ENCODE results near the gene ADAMTSL1.

Gene ADAMTSL1

DNA sequence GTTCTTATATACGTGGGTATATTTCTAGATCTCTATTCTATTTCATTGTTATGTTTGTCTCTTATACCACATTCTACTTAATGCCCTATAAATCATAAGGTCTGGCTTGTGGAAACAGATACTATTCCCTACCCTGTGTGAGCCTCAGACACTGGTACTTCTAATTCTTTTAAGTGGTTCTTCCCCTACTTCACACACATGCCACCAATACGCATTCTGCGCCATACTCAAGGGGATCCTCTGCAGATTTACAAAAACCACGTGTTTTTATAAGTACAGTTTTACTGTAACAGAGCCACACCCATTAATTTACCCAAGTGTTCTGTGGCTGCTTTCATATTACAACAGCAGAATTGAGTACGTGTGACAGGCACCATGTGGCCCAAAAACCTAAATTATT, 363.4 kb downstream of the ADAMTSL1 start:
- Histone ChIP-seq H3K4me1 (ENCODE audit: control insufficient read depth, insufficient read depth, low read length) (no peaks in the 10 kb centered on the region), H3K36me3 (ENCODE audit: control insufficient read depth in 2 of 2, insufficient read depth in 1 of 2, low read length in 2 of 2) (no peaks in the 10 kb centered on the region), H3K4me3 (ENCODE audit: low read depth, low read length) (no peak overlapping the region), H3K27ac (ENCODE audit: extremely low read depth, low read depth, low read length) (no peak overlapping the region), H3K9me3 (ENCODE audit: control insufficient read depth, insufficient read depth, low read depth, low read length) (no peaks in the 10 kb centered on the region)
- ChIA-PET CTCF (no interaction called here), POLR2A (no interaction called here)
- TF ChIP-seq, protein P1, sequence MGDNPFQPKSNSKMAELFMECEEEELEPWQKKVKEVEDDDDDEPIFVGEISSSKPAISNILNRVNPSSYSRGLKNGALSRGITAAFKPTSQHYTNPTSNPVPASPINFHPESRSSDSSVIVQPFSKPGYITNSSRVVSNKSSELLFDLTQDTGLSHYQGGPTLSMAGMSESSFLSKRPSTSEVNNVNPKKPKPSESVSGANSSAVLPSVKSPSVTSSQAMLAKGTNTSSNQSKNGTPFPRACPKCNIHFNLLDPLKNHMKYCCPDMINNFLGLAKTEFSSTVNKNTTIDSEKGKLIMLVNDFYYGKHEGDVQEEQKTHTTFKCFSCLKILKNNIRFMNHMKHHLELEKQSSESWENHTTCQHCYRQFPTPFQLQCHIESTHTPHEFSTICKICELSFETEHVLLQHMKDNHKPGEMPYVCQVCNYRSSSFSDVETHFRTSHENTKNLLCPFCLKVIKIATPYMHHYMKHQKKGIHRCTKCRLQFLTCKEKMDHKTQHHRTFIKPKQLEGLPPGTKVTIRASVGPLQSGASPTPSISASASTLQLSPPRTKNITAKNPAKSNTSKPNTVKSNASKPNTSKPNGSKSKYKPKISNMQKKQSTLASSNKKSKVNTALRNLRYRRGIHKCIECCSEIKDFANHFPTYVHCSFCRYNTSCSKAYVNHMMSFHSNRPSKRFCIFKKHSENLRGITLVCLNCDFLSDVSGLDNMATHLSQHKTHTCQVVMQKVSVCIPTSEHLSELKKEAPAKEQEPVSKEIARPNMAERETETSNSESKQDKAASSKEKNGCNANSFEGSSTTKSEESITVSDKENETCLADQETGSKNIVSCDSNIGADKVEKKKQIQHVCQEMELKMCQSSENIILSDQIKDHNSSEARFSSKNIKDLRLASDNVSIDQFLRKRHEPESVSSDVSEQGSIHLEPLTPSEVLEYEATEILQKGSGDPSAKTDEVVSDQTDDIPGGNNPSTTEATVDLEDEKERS (tag by site-specific recombination; IDR thresholded peaks at IDR 0.05) = no peak
- TF ChIP-seq ZBTB48 (tag by site-specific recombination; IDR thresholded peaks at IDR 0.05) = no peak
- TF ChIP-seq, protein P2, sequence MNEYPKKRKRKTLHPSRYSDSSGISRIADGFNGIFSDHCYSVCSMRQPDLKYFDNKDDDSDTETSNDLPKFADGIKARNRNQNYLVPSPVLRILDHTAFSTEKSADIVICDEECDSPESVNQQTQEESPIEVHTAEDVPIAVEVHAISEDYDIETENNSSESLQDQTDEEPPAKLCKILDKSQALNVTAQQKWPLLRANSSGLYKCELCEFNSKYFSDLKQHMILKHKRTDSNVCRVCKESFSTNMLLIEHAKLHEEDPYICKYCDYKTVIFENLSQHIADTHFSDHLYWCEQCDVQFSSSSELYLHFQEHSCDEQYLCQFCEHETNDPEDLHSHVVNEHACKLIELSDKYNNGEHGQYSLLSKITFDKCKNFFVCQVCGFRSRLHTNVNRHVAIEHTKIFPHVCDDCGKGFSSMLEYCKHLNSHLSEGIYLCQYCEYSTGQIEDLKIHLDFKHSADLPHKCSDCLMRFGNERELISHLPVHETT (tag by site-specific recombination; IDR thresholded peaks at IDR 0.05) = no peak

DNA sequence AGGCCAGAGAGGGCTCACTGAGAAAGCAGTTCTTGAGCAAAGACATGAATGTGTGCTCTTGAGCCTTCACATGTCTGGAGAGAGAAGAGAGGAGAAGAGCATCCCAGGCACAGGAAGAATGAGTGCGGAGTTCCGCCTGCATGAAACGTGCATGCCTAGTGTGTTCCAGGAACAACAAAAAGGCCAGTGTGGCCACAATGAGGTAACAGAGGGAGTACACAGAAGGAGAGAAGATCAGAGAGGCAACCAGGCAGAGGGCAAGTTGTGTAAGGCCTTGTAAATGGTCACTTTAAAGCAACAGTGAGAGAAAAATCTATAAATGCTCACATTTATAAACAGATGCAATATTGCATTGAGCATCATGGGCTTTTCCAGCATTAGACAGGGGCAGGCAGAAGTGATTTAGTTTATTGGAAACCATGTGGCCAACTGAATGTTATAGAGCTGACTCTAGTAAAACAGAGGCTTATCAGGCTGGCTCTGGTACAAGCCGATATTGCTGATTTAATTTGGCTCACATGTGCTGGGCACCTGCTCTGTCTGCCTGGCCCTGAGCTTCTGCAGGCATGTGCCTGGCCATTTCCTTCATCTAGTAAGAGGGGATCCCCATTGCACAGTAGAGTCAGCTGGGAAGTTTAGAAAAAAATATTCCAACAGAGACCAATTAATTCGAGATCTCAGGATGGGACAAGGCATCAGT, 373.8 kb downstream of the ADAMTSL1 start:
- Histone ChIP-seq H3K9me3 (ENCODE audit: control insufficient read depth, insufficient read depth, low read depth, low read length) (no peaks in the 10 kb centered on the region), H3K36me3 (ENCODE audit: control insufficient read depth in 2 of 2, insufficient read depth in 1 of 2, low read length in 2 of 2) (no peaks in the 10 kb centered on the region), H3K27ac (ENCODE audit: extremely low read depth, low read depth, low read length) (no peak overlapping the region), H3K4me3 (ENCODE audit: low read depth, low read length) (no peak overlapping the region), H3K4me1 (ENCODE audit: control insufficient read depth, insufficient read depth, low read length) (no peaks in the 10 kb centered on the region)
- POLR2A ChIA-PET = interaction anchor here (0.7 kb wide), 1 partner anchor 23 kb away, joined by 3 read pairs; no protein-coding TSS in a partner anchor
- CTCF ChIA-PET = no interaction called here
- TF ChIP-seq, protein P3, sequence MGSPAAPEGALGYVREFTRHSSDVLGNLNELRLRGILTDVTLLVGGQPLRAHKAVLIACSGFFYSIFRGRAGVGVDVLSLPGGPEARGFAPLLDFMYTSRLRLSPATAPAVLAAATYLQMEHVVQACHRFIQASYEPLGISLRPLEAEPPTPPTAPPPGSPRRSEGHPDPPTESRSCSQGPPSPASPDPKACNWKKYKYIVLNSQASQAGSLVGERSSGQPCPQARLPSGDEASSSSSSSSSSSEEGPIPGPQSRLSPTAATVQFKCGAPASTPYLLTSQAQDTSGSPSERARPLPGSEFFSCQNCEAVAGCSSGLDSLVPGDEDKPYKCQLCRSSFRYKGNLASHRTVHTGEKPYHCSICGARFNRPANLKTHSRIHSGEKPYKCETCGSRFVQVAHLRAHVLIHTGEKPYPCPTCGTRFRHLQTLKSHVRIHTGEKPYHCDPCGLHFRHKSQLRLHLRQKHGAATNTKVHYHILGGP (tag by site-specific recombination; IDR thresholded peaks at IDR 0.05) = no peak
- TF ChIP-seq ZNF366 (tag by site-specific recombination; conservative IDR thresholded peaks at IDR 0.05) = no peak
- TF ChIP-seq ZNF174 (tag by site-specific recombination; IDR thresholded peaks at IDR 0.05) = no peak
- TF ChIP-seq, protein P4, sequence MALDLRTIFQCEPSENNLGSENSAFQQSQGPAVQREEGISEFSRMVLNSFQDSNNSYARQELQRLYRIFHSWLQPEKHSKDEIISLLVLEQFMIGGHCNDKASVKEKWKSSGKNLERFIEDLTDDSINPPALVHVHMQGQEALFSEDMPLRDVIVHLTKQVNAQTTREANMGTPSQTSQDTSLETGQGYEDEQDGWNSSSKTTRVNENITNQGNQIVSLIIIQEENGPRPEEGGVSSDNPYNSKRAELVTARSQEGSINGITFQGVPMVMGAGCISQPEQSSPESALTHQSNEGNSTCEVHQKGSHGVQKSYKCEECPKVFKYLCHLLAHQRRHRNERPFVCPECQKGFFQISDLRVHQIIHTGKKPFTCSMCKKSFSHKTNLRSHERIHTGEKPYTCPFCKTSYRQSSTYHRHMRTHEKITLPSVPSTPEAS (tag by site-specific recombination; IDR thresholded peaks at IDR 0.05) = no peak
- TF ChIP-seq ZNF529 (tag by site-specific recombination; IDR thresholded peaks at IDR 0.05; ENCODE audit: insufficient replicate concordance) = no peak
- no peak for TF ChIP-seq ZSCAN16 (tag by site-specific recombination; IDR thresholded peaks at IDR 0.05)
- no peak for TF ChIP-seq KLF16 (tag by site-specific recombination; IDR thresholded peaks at IDR 0.05)
- TF ChIP-seq ZFHX2 (tag by site-specific recombination; conservative IDR thresholded peaks at IDR 0.05) = no peak
- no peak for TF ChIP-seq ZNF37A (tag by site-specific recombination; IDR thresholded peaks at IDR 0.05)
- TF ChIP-seq, protein P2 (tag by site-specific recombination; IDR thresholded peaks at IDR 0.05) = no peak
- TF ChIP-seq BCL11B (tag by site-specific recombination; IDR thresholded peaks at IDR 0.05; ENCODE audit: low read depth) = no peak
- TF ChIP-seq, protein P5, sequence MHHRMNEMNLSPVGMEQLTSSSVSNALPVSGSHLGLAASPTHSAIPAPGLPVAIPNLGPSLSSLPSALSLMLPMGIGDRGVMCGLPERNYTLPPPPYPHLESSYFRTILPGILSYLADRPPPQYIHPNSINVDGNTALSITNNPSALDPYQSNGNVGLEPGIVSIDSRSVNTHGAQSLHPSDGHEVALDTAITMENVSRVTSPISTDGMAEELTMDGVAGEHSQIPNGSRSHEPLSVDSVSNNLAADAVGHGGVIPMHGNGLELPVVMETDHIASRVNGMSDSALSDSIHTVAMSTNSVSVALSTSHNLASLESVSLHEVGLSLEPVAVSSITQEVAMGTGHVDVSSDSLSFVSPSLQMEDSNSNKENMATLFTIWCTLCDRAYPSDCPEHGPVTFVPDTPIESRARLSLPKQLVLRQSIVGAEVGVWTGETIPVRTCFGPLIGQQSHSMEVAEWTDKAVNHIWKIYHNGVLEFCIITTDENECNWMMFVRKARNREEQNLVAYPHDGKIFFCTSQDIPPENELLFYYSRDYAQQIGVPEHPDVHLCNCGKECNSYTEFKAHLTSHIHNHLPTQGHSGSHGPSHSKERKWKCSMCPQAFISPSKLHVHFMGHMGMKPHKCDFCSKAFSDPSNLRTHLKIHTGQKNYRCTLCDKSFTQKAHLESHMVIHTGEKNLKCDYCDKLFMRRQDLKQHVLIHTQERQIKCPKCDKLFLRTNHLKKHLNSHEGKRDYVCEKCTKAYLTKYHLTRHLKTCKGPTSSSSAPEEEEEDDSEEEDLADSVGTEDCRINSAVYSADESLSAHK (tag by site-specific recombination; IDR thresholded peaks at IDR 0.05) = no peak
- TF ChIP-seq, protein P6, sequence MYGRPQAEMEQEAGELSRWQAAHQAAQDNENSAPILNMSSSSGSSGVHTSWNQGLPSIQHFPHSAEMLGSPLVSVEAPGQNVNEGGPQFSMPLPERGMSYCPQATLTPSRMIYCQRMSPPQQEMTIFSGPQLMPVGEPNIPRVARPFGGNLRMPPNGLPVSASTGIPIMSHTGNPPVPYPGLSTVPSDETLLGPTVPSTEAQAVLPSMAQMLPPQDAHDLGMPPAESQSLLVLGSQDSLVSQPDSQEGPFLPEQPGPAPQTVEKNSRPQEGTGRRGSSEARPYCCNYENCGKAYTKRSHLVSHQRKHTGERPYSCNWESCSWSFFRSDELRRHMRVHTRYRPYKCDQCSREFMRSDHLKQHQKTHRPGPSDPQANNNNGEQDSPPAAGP (tag by site-specific recombination; IDR thresholded peaks at IDR 0.05) = no peak
- no peak for TF ChIP-seq ZSCAN30 (tag by site-specific recombination; IDR thresholded peaks at IDR 0.05)
- no peak for TF ChIP-seq ZFP3 (tag by site-specific recombination; IDR thresholded peaks at IDR 0.05; ENCODE audit: low read depth)
- TF ChIP-seq, protein P7, sequence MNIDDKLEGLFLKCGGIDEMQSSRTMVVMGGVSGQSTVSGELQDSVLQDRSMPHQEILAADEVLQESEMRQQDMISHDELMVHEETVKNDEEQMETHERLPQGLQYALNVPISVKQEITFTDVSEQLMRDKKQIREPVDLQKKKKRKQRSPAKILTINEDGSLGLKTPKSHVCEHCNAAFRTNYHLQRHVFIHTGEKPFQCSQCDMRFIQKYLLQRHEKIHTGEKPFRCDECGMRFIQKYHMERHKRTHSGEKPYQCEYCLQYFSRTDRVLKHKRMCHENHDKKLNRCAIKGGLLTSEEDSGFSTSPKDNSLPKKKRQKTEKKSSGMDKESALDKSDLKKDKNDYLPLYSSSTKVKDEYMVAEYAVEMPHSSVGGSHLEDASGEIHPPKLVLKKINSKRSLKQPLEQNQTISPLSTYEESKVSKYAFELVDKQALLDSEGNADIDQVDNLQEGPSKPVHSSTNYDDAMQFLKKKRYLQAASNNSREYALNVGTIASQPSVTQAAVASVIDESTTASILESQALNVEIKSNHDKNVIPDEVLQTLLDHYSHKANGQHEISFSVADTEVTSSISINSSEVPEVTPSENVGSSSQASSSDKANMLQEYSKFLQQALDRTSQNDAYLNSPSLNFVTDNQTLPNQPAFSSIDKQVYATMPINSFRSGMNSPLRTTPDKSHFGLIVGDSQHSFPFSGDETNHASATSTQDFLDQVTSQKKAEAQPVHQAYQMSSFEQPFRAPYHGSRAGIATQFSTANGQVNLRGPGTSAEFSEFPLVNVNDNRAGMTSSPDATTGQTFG (tag by site-specific recombination; IDR thresholded peaks at IDR 0.05; ENCODE audit: borderline replicate concordance) = no peak
